ENCODE data around the gene HSBP1L1.

The HSBP1L1 gene

GRCh38 chr18:79936641-79937040 lies 27.8 kb upstream of the HSBP1L1 start:
- no peak overlapping the region for H3K4me3 ChIP-seq (ENCODE audit: insufficient read depth, low read length, poor library complexity, severe bottlenecking)
- no peak for TF ChIP-seq CTCF (IDR thresholded peaks at IDR 0.05; ENCODE audit: insufficient read depth, low read length, poor library complexity, severe bottlenecking)
- TF ChIP-seq EZH2phosphoT487 (conservative IDR thresholded peaks at IDR 0.05; ENCODE audit: low read length) = no peak
- peaks cover 16% of the 10 kb centered on the region; the same call in 1 of the 2 replicates for H3K9me3 ChIP-seq (ENCODE audit: insufficient read depth, low read length)
- H3K27ac ChIP-seq (ENCODE audit: low read depth, low read length) = no peak overlapping the region
- H3K36me3 ChIP-seq (ENCODE audit: low read length) = peaks cover 20% of the 10 kb centered on the region
- H3K9me2 ChIP-seq (replicated peaks; ENCODE audit: insufficient read depth, low read length) = no peaks in the 10 kb centered on the region
- H3K9ac ChIP-seq (ENCODE audit: low read length) = no peak overlapping the region
- peaks cover 28% of the 10 kb centered on the region for H3K79me2 ChIP-seq (ENCODE audit: insufficient read depth, low read length)
- H3F3A ChIP-seq (ENCODE audit: insufficient read depth) = no peaks in the 10 kb centered on the region
- H4K20me1 ChIP-seq (ENCODE audit: low read depth, low read length) = no peaks in the 10 kb centered on the region
- H2AFZ ChIP-seq (ENCODE audit: low read depth, low read length, severe bottlenecking) = no peak overlapping the region
- no peak overlapping the region for H3K4me2 ChIP-seq (ENCODE audit: low read depth, low read length, poor library complexity, severe bottlenecking)
- no peaks in the 10 kb centered on the region for H3K27me3 ChIP-seq (ENCODE audit: low read length)

GRCh38 chr18:79937103-79937860 lies 27.2 kb upstream of the HSBP1L1 start:
- Histone ChIP-seq H3K4me3 (ENCODE audit: insufficient read depth, low read length, poor library complexity, severe bottlenecking) (no peak overlapping the region), H3K9me3 (ENCODE audit: insufficient read depth, low read length) (peaks cover 14% of the 10 kb centered on the region; the same call in 1 of the 2 replicates), H3K79me2 (ENCODE audit: insufficient read depth, low read length) (peaks cover 28% of the 10 kb centered on the region), H3K9ac (ENCODE audit: low read length) (no peak overlapping the region), H3K27ac (ENCODE audit: low read depth, low read length) (no peak overlapping the region), H3K27me3 (ENCODE audit: low read length) (no peaks in the 10 kb centered on the region), H3K4me2 (ENCODE audit: low read depth, low read length, poor library complexity, severe bottlenecking) (no peak overlapping the region), H4K20me1 (ENCODE audit: low read depth, low read length) (no peaks in the 10 kb centered on the region), H3K36me3 (ENCODE audit: low read length) (peaks cover 15% of the 10 kb centered on the region), H3K9me2 (replicated peaks; ENCODE audit: insufficient read depth, low read length) (no peaks in the 10 kb centered on the region), H3F3A (ENCODE audit: insufficient read depth) (no peaks in the 10 kb centered on the region), H2AFZ (ENCODE audit: low read depth, low read length, severe bottlenecking) (no peak overlapping the region)
- TF ChIP-seq CTCF (IDR thresholded peaks at IDR 0.05; ENCODE audit: insufficient read depth, low read length, poor library complexity, severe bottlenecking) = no peak
- no peak for TF ChIP-seq EZH2phosphoT487 (conservative IDR thresholded peaks at IDR 0.05; ENCODE audit: low read length)

- Histone ChIP-seq H3K9me2 (replicated peaks; ENCODE audit: insufficient read depth, low read length) (no peaks in the 10 kb centered on the region), H3K79me2 (ENCODE audit: insufficient read depth, low read length) (peaks cover 28% of the 10 kb centered on the region; the same call in 1 of the 2 replicates), H3K36me3 (ENCODE audit: low read length) (peaks cover 9% of the 10 kb centered on the region), H4K20me1 (ENCODE audit: low read depth, low read length) (no peaks in the 10 kb centered on the region), H3K4me2 (ENCODE audit: low read depth, low read length, poor library complexity, severe bottlenecking) (no peak overlapping the region), H3K9me3 (ENCODE audit: insufficient read depth, low read length) (peaks cover 7% of the 10 kb centered on the region; the same call in 1 of the 2 replicates), H3K9ac (ENCODE audit: low read length) (no peak overlapping the region), H3K27me3 (ENCODE audit: low read length) (no peaks in the 10 kb centered on the region), H3K27ac (ENCODE audit: low read depth, low read length) (no peak overlapping the region), H2AFZ (ENCODE audit: low read depth, low read length, severe bottlenecking) (no peak overlapping the region), H3F3A (ENCODE audit: insufficient read depth) (no peaks in the 10 kb centered on the region), H3K4me3 (ENCODE audit: insufficient read depth, low read length, poor library complexity, severe bottlenecking) (no peak overlapping the region)
- no peak for TF ChIP-seq EZH2phosphoT487 (conservative IDR thresholded peaks at IDR 0.05; ENCODE audit: low read length)
- no peak for TF ChIP-seq CTCF (IDR thresholded peaks at IDR 0.05; ENCODE audit: insufficient read depth, low read length, poor library complexity, severe bottlenecking)
Measured at GRCh38 chr18:79938196-79938595, 26.2 kb upstream of the HSBP1L1 start.

All from SU-DHL-6 (cell line).